GM19238 (cell line): Measurements from ENCODE around the gene POP4.

ENCODE experiments used
- DNase-seq: peaks from one replicate; pipeline ENCODE4 v3.0.0; 2011; ENCODE audit warnings: low spot score; ENCODE audit not compliant: insufficient read length

Gene POP4

GRCh38 chr19:29576761-29577648, 29.1 kb upstream of the POP4 start:
- DNase-seq, result no peak

GRCh38 chr19:29577649-29577963, 28.5 kb upstream of the POP4 start:
- DNase-seq, result no peak

GRCh38 chr19:29578349-29578748, 27.7 kb upstream of the POP4 start:
- no peak for DNase-seq

GRCh38 chr19:29579308-29579910, 26.7 kb upstream of the POP4 start:
- DNase-seq, result no peak

GRCh38 chr19:29581398-29581797, 24.7 kb upstream of the POP4 start:
- no peak for DNase-seq

- DNase-seq, result no peak
Observed at GRCh38 chr19:29583196-29583999, 22.7 kb upstream of the POP4 start.

GRCh38 chr19:29586401-29586800, 19.7 kb upstream of the POP4 start:
- no peak for DNase-seq

GRCh38 chr19:29587059-29587458, 19.0 kb upstream of the POP4 start:
- DNase-seq, result no peak

- DNase-seq, result no peak
Observed at GRCh38 chr19:29587518-29587986, 18.5 kb upstream of the POP4 start.

GRCh38 chr19:29588095-29588494, 18.0 kb upstream of the POP4 start:
- DNase-seq, result no peak

GRCh38 chr19:29590278-29590677, 15.8 kb upstream of the POP4 start:
- DNase-seq, result no peak

- no peak for DNase-seq
Observed at GRCh38 chr19:29591670-29592069, 14.4 kb upstream of the POP4 start.

GRCh38 chr19:29593869-29594268, 12.2 kb upstream of the POP4 start:
- DNase-seq, result no peak

GRCh38 chr19:29596080-29596727, 9.9 kb upstream of the POP4 start:
- no peak for DNase-seq

- DNase-seq, result no peak
Observed at GRCh38 chr19:29596885-29597525, 9.1 kb upstream of the POP4 start.

- DNase-seq, result no peak
Observed at GRCh38 chr19:29598036-29598435, 8.0 kb upstream of the POP4 start.

- no peak for DNase-seq
Observed at GRCh38 chr19:29598496-29598895, 7.6 kb upstream of the POP4 start.

- no peak for DNase-seq
Observed at GRCh38 chr19:29603308-29603707, 2.8 kb upstream of the POP4 start.

GRCh38 chr19:29606420-29606747, 301 bp downstream of the POP4 start:
- DNase-seq, result no peak

- DNase-seq, result no peak
Observed at GRCh38 chr19:29609636-29610035, 3.6 kb downstream of the POP4 start.

GRCh38 chr19:29610213-29610573, 4.1 kb downstream of the POP4 start:
- DNase-seq, result no peak
